WTC11 (cell line): Measurements from ENCODE around the gene PTPRJ. TPM values are rescaled to one million over a fixed set of nuclear protein-coding genes. Genes with fewer than 3 reads are reported as not detected.

Experiments
- ATAC-seq: fragments of 200-7000 bp; cut with Tn5 transposase; 2 replicates; pipeline ENCODE4 v1.10.0; 2021; ENCODE audit warnings: mild to moderate bottlenecking, moderate library complexity
- CTCF ChIA-PET: fragments of 300-600 bp; sonication (Branson Sonifier 250); formaldehyde crosslinking; loops from one replicate; lab custom pipeline; 2021; ENCODE audit warnings: antibody characterized with exemption; lab: Charles Lee
- POLR2A ChIA-PET: fragments of 350-600 bp; sonication (Branson Sonifier 250); formaldehyde crosslinking; loops from one replicate; lab custom pipeline; 2021; ENCODE audit warnings: antibody characterized with exemption; lab: Charles Lee
- DNase-seq: peaks from one replicate; pipeline ENCODE4 v3.0.0; 2021; ENCODE audit warnings: low spot score
- H3K27ac Mint-ChIP-seq: 2 replicates; pipeline ENCODE4 v1.8.0; 2021; ENCODE audit warnings: mixed read lengths
- H3K27me3 Mint-ChIP-seq: 2 replicates; pipeline ENCODE4 v1.8.0; 2021; ENCODE audit warnings: low read depth, mild to moderate bottlenecking, moderate library complexity, mixed read lengths
- H3K36me3 Mint-ChIP-seq: 2 replicates; pipeline ENCODE4 v1.8.0; 2021; ENCODE audit warnings: mixed read lengths
- H3K4me1 Mint-ChIP-seq: 2 replicates; pipeline ENCODE4 v1.8.0; 2022; ENCODE audit warnings: mixed read lengths
- H3K4me3 Mint-ChIP-seq: 2 replicates; pipeline ENCODE4 v1.8.0; 2021; ENCODE audit warnings: mild to moderate bottlenecking, moderate library complexity, mixed read lengths
- H3K9me3 Mint-ChIP-seq: 2 replicates; pipeline ENCODE4 v1.8.0; 2021; ENCODE audit warnings: mixed read lengths
- FOXJ3 ChIP-seq: sonication (generic); formaldehyde crosslinking; IDR thresholded peaks from 2 replicates; pipeline ENCODE4 v1.9.0; 2021; ENCODE audit warnings: missing genetic modification reagents, mild to moderate bottlenecking, borderline replicate concordance
- FOXP1 ChIP-seq: sonication (generic); formaldehyde crosslinking; IDR thresholded peaks from 2 replicates; pipeline ENCODE4 v1.8.0; 2022; ENCODE audit warnings: missing genetic modification reagents, mild to moderate bottlenecking, moderate library complexity, borderline replicate concordance
- GABPB1 ChIP-seq: sonication (generic); formaldehyde crosslinking; IDR thresholded peaks from 2 replicates; pipeline ENCODE4 v1.8.1; 2023; ENCODE audit warnings: mild to moderate bottlenecking, missing genetic modification reagents
- JUN ChIP-seq: sonication (generic); formaldehyde crosslinking; IDR thresholded peaks from 2 replicates; pipeline ENCODE4 v1.8.0; 2023; ENCODE audit warnings: mild to moderate bottlenecking, missing genetic modification reagents
- NFE2L1 ChIP-seq: sonication (generic); formaldehyde crosslinking; IDR thresholded peaks from 2 replicates; pipeline ENCODE4 v1.8.1; 2023; ENCODE audit warnings: missing genetic modification reagents
- NR1H2 ChIP-seq: sonication (generic); formaldehyde crosslinking; IDR thresholded peaks from 2 replicates; pipeline ENCODE4 v1.9.0; 2021; ENCODE audit warnings: mild to moderate bottlenecking, moderate library complexity, missing genetic modification reagents
- PREB ChIP-seq: sonication (generic); formaldehyde crosslinking; IDR thresholded peaks from 2 replicates; pipeline ENCODE4 v1.8.1; 2022; ENCODE audit warnings: mild to moderate bottlenecking, missing genetic modification reagents, moderate library complexity, borderline replicate concordance
- SP1 ChIP-seq: sonication (generic); formaldehyde crosslinking; conservative IDR thresholded peaks from 2 replicates; pipeline ENCODE4 v1.8.1; 2022; ENCODE audit warnings: missing genetic modification reagents
- TEAD4 ChIP-seq: sonication (generic); formaldehyde crosslinking; IDR thresholded peaks from 2 replicates; pipeline ENCODE4 v1.8.0; 2022; ENCODE audit warnings: mild to moderate bottlenecking, missing genetic modification reagents
- ZNF138 ChIP-seq: sonication (generic); formaldehyde crosslinking; conservative IDR thresholded peaks from 2 replicates; pipeline ENCODE4 v1.8.1; 2022; ENCODE audit warnings: mild to moderate bottlenecking, moderate library complexity, missing genetic modification reagents
- ZNF317 ChIP-seq: sonication (generic); formaldehyde crosslinking; IDR thresholded peaks from 2 replicates; pipeline ENCODE4 v1.8.1; 2023; ENCODE audit warnings: low read depth, mild to moderate bottlenecking, moderate library complexity, missing genetic modification reagents, borderline replicate concordance
- ZNF671 ChIP-seq: fragments of 250-450 bp; sonication (Bioruptor Pico); IDR thresholded peaks from 2 replicates; pipeline ENCODE4 v1.8.0; 2021; ENCODE audit warnings: mild to moderate bottlenecking
- total RNA-seq: library from RNA; stranded (reverse); gene quantifications from 3 replicates; pipeline ENCODE4 v1.2.3, GENCODE V29; 2021
- TF ChIP-seq, protein P1 (sequence below): sonication (generic); formaldehyde crosslinking; IDR thresholded peaks from 2 replicates; pipeline ENCODE4 v1.8.1; 2023; ENCODE audit warnings: mild to moderate bottlenecking, missing genetic modification reagents, moderate library complexity
- TF ChIP-seq, protein P2 (sequence below): fragments of 250-450 bp; sonication (Bioruptor Pico); IDR thresholded peaks from 2 replicates; pipeline ENCODE4 v2.1.2; 2022; ENCODE audit warnings: mild to moderate bottlenecking, moderate library complexity
- TF ChIP-seq, protein P3 (sequence below): sonication (generic); formaldehyde crosslinking; IDR thresholded peaks from 2 replicates; pipeline ENCODE4 v1.8.1; 2023; ENCODE audit warnings: mild to moderate bottlenecking, moderate library complexity, missing genetic modification reagents
- TF ChIP-seq, protein P4 (sequence below): sonication (generic); formaldehyde crosslinking; IDR thresholded peaks from 2 replicates; pipeline ENCODE4 v1.8.0; 2023; ENCODE audit warnings: missing genetic modification reagents, mild to moderate bottlenecking, borderline replicate concordance
- TF ChIP-seq, protein P5 (sequence below): sonication (generic); formaldehyde crosslinking; IDR thresholded peaks from 2 replicates; pipeline ENCODE4 v1.8.1; 2022; ENCODE audit warnings: missing genetic modification reagents, borderline replicate concordance
- TF ChIP-seq, protein P6 (sequence below): sonication (generic); formaldehyde crosslinking; IDR thresholded peaks from 2 replicates; pipeline ENCODE4 v1.8.1; 2023; ENCODE audit warnings: mild to moderate bottlenecking, missing genetic modification reagents, moderate library complexity
- TF ChIP-seq, protein P7 (sequence below): fragments of 250-450 bp; sonication (Bioruptor Pico); conservative IDR thresholded peaks from 2 replicates; pipeline ENCODE4 v1.9.0; 2021; ENCODE audit warnings: mild to moderate bottlenecking

Gene PTPRJ
- total RNA-seq, 1 experiment from 2014 or later = 19.5 TPM

DNA sequence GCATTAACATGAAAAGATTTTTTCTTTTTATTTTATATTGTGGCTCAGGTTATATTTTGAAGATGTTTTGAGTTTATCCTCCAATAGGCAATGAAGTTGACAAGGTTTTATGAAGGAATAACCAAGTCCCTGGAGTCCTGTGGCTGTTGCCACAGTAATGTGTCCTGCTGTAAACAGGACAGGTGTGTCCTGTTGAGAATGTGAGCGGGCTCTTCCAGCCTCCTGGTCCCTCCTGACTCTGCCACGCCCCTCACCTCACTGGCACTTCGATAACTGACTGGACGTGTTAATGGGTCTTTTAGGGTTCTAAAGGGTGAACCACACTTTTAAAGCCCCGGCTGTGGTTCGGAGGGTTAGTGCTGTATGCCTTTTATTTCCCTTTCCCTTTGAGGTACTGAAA lies 188.5 kb downstream of the PTPRJ start (continued):
- TF ChIP-seq, protein P1, sequence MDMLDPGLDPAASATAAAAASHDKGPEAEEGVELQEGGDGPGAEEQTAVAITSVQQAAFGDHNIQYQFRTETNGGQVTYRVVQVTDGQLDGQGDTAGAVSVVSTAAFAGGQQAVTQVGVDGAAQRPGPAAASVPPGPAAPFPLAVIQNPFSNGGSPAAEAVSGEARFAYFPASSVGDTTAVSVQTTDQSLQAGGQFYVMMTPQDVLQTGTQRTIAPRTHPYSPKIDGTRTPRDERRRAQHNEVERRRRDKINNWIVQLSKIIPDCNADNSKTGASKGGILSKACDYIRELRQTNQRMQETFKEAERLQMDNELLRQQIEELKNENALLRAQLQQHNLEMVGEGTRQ (CRISPR knock-in tag) = no peak
- TF ChIP-seq NFE2L1 (no peak), FOXP1 (CRISPR knock-in tag) (no peak), ZNF317 (CRISPR knock-in tag) (no peak), ZNF138 (CRISPR knock-in tag) (no peak), FOXJ3 (CRISPR knock-in tag) (no peak), NR1H2 (CRISPR knock-in tag) (no peak), GABPB1 (CRISPR knock-in tag) (no peak), SP1 (CRISPR knock-in tag) (no peak)
- TF ChIP-seq, protein P2, sequence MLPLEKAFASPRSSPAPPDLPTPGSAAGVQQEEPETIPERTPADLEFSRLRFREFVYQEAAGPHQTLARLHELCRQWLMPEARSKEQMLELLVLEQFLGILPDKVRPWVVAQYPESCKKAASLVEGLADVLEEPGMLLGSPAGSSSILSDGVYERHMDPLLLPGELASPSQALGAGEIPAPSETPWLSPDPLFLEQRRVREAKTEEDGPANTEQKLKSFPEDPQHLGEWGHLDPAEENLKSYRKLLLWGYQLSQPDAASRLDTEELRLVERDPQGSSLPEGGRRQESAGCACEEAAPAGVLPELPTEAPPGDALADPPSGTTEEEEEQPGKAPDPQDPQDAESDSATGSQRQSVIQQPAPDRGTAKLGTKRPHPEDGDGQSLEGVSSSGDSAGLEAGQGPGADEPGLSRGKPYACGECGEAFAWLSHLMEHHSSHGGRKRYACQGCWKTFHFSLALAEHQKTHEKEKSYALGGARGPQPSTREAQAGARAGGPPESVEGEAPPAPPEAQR (CRISPR knock-in tag) = no peak
- TF ChIP-seq, protein P3, sequence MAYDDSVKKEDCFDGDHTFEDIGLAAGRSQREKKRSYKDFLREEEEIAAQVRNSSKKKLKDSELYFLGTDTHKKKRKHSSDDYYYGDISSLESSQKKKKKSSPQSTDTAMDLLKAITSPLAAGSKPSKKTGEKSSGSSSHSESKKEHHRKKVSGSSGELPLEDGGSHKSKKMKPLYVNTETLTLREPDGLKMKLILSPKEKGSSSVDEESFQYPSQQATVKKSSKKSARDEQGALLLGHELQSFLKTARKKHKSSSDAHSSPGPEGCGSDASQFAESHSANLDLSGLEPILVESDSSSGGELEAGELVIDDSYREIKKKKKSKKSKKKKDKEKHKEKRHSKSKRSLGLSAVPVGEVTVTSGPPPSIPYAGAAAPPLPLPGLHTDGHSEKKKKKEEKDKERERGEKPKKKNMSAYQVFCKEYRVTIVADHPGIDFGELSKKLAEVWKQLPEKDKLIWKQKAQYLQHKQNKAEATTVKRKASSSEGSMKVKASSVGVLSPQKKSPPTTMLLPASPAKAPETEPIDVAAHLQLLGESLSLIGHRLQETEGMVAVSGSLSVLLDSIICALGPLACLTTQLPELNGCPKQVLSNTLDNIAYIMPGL (CRISPR knock-in tag) = no peak
- TF ChIP-seq, protein P4, sequence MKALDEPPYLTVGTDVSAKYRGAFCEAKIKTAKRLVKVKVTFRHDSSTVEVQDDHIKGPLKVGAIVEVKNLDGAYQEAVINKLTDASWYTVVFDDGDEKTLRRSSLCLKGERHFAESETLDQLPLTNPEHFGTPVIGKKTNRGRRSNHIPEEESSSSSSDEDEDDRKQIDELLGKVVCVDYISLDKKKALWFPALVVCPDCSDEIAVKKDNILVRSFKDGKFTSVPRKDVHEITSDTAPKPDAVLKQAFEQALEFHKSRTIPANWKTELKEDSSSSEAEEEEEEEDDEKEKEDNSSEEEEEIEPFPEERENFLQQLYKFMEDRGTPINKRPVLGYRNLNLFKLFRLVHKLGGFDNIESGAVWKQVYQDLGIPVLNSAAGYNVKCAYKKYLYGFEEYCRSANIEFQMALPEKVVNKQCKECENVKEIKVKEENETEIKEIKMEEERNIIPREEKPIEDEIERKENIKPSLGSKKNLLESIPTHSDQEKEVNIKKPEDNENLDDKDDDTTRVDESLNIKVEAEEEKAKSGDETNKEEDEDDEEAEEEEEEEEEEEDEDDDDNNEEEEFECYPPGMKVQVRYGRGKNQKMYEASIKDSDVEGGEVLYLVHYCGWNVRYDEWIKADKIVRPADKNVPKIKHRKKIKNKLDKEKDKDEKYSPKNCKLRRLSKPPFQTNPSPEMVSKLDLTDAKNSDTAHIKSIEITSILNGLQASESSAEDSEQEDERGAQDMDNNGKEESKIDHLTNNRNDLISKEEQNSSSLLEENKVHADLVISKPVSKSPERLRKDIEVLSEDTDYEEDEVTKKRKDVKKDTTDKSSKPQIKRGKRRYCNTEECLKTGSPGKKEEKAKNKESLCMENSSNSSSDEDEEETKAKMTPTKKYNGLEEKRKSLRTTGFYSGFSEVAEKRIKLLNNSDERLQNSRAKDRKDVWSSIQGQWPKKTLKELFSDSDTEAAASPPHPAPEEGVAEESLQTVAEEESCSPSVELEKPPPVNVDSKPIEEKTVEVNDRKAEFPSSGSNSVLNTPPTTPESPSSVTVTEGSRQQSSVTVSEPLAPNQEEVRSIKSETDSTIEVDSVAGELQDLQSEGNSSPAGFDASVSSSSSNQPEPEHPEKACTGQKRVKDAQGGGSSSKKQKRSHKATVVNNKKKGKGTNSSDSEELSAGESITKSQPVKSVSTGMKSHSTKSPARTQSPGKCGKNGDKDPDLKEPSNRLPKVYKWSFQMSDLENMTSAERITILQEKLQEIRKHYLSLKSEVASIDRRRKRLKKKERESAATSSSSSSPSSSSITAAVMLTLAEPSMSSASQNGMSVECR (CRISPR knock-in tag) = no peak
- TF ChIP-seq, protein P5, sequence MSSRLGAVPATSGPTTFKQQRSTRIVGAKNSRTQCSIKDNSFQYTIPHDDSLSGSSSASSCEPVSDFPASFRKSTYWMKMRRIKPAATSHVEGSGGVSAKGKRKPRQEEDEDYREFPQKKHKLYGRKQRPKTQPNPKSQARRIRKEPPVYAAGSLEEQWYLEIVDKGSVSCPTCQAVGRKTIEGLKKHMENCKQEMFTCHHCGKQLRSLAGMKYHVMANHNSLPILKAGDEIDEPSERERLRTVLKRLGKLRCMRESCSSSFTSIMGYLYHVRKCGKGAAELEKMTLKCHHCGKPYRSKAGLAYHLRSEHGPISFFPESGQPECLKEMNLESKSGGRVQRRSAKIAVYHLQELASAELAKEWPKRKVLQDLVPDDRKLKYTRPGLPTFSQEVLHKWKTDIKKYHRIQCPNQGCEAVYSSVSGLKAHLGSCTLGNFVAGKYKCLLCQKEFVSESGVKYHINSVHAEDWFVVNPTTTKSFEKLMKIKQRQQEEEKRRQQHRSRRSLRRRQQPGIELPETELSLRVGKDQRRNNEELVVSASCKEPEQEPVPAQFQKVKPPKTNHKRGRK (CRISPR knock-in tag) = no peak
- TF ChIP-seq, all 79 proteins: peak for 0

DNA sequence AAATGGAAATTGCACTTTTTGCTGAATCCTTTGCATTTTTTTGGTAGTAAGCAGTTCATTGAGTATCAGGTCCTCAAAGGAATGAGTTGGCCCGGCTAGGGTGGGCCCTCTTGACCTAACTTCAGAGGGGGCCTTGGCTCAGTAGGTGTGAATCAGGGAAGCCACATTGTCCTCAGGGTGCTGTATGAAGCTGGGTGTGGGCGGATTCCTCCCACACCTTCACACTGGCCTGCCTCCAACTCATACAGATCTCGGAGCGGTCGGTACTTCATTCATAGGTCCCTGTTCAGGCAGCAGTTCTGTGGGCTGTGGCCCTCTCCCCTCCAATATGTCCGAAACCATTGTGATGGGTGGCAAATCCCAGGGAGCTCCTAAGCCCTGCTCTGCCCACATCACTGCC lies 188.9 kb downstream of the PTPRJ start:
- H3K4me1 Mint-ChIP-seq = no peaks in the 10 kb centered on the region
- H3K4me3 Mint-ChIP-seq = no peak overlapping the region
- no peaks in the 10 kb centered on the region for H3K27me3 Mint-ChIP-seq
- TF ChIP-seq, protein P6, sequence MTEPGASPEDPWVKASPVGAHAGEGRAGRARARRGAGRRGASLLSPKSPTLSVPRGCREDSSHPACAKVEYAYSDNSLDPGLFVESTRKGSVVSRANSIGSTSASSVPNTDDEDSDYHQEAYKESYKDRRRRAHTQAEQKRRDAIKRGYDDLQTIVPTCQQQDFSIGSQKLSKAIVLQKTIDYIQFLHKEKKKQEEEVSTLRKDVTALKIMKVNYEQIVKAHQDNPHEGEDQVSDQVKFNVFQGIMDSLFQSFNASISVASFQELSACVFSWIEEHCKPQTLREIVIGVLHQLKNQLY (CRISPR knock-in tag) = no peak
- TF ChIP-seq JUN (CRISPR knock-in tag) (no peak), PREB (no peak), FOXP1 (CRISPR knock-in tag) (no peak), TEAD4 (no peak), ZNF671 (CRISPR knock-in tag) (no peak)
- TF ChIP-seq, protein P7, sequence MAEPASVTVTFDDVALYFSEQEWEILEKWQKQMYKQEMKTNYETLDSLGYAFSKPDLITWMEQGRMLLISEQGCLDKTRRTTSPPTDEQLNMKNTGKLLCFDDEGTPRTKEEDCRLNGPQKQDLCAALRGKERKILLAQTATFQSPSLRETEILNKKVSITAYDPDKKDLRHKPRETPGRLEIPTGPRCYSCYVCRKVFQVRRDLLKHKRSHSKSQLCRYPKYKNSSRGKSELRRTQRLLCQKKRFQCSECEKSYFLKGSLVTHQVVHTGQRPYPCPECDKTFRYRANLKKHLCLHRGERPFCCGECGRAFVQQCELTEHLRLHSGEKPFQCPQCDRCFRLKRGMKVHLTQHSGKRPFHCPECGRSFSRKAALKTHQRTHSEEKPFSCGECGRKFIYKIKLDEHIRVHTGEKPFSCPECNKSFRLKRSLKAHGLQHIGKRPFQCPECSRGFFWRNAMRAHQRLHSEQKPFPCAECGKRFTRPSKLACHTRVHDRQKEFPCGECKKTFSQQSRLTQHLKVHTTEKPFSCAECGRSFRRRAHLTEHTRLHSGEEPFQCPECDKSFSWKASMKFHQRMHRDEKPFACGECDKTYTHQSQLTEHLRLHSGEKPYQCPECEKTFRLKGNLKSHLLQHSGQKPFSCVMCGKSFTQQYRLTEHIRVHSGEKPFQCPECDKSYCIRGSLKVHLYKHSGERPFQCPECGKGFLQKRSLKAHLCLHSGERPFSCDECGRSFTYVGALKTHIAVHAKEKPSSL (CRISPR knock-in tag) = no peak
- no peak overlapping the region for H3K27ac Mint-ChIP-seq
- peaks cover 11% of the 10 kb centered on the region for H3K36me3 Mint-ChIP-seq
- POLR2A ChIA-PET = no interaction called here
- DNase-seq (no peak), ATAC-seq (no peak)
- CTCF ChIA-PET = no interaction called here
- H3K9me3 Mint-ChIP-seq = no peaks in the 10 kb centered on the region
